ENCODE results near the gene ZNF787.

The ZNF787 gene

DNA sequence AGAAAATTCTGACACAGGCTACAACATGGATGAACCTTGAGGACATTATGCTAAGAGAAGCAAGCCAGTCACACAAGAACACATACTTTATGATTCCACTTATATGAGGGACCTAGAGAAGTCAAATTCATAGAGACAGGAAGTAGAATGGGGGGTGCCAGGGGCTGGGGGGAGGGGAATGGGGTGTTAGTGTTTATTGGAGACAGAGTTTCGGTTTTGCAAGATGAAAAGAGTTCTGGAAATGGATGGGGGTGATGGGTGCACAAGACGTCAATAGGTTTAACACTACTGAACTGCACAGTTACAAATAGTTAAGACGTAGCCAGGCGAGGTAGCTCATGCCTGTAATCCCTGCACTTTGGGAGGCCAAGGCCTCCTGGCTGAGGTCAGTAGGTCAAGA, 3.5 kb upstream of the ZNF787 start:
- DNase-seq: no peak
- no peak for ATAC-seq (ENCODE audit: insufficient read depth, low read depth)
- Histone ChIP-seq H3K27me3 (ENCODE audit: insufficient read depth, low read length, poor library complexity) (no peaks in the 10 kb centered on the region), H3K79me2 (ENCODE audit: insufficient read depth, low read length) (peaks cover 11% of the 10 kb centered on the region), H3K9ac (ENCODE audit: low read depth, low read length) (no peak overlapping the region), H2AFZ (ENCODE audit: low read depth, low read length) (no peak overlapping the region), H3K4me1 (ENCODE audit: insufficient read depth, low read length) (peaks cover 16% of the 10 kb centered on the region), H3K9me3 (ENCODE audit: insufficient read depth, low read length, severe bottlenecking) (no peaks in the 10 kb centered on the region), H3K4me2 (ENCODE audit: insufficient read depth, low read length) (no peak overlapping the region), H3K36me3 (ENCODE audit: insufficient read depth, low read length) (no peaks in the 10 kb centered on the region; the same call in 1 of the 2 replicates), H3K27ac (ENCODE audit: low read length) (no peak overlapping the region), H4K20me1 (ENCODE audit: insufficient read depth, low read length) (no peaks in the 10 kb centered on the region), H3K4me3 (ENCODE audit: low read depth in 1 of 2, low read length in 2 of 2) (no peak overlapping the region)
- TF ChIP-seq, protein P1, sequence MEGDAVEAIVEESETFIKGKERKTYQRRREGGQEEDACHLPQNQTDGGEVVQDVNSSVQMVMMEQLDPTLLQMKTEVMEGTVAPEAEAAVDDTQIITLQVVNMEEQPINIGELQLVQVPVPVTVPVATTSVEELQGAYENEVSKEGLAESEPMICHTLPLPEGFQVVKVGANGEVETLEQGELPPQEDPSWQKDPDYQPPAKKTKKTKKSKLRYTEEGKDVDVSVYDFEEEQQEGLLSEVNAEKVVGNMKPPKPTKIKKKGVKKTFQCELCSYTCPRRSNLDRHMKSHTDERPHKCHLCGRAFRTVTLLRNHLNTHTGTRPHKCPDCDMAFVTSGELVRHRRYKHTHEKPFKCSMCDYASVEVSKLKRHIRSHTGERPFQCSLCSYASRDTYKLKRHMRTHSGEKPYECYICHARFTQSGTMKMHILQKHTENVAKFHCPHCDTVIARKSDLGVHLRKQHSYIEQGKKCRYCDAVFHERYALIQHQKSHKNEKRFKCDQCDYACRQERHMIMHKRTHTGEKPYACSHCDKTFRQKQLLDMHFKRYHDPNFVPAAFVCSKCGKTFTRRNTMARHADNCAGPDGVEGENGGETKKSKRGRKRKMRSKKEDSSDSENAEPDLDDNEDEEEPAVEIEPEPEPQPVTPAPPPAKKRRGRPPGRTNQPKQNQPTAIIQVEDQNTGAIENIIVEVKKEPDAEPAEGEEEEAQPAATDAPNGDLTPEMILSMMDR (IDR thresholded peaks at IDR 0.05; ENCODE audit: borderline replicate concordance, extremely low read depth, low read length, poor library complexity, severe bottlenecking): no peak
- no peak for TF ChIP-seq EZH2 (IDR thresholded peaks at IDR 0.05; ENCODE audit: borderline replicate concordance, low read depth, low read length, severe bottlenecking)

GRCh38 chr19:56123266-56123891, 2.3 kb upstream of the ZNF787 start:
- Histone ChIP-seq H3K4me3 (ENCODE audit: low read depth in 1 of 2, low read length in 2 of 2) (no peak overlapping the region), H4K20me1 (ENCODE audit: insufficient read depth, low read length) (0 out of 2 replicates have a peak, but pooled peaks cover under 1% of the 10 kb centered on the region), H3K9me3 (ENCODE audit: insufficient read depth, low read length, severe bottlenecking) (no peaks in the 10 kb centered on the region), H3K4me1 (ENCODE audit: insufficient read depth, low read length) (peaks cover 26% of the 10 kb centered on the region), H3K79me2 (ENCODE audit: insufficient read depth, low read length) (peaks cover 23% of the 10 kb centered on the region), H3K9ac (ENCODE audit: low read depth, low read length) (no peak overlapping the region), H3K4me2 (ENCODE audit: insufficient read depth, low read length) (no peak overlapping the region), H3K36me3 (ENCODE audit: insufficient read depth, low read length) (no peaks in the 10 kb centered on the region; the same call in 1 of the 2 replicates), H3K27ac (ENCODE audit: low read length) (no peak overlapping the region), H2AFZ (ENCODE audit: low read depth, low read length) (peak overlapping the region; percentile 43; the same call in 1 of the 2 replicates), H3K27me3 (ENCODE audit: insufficient read depth, low read length, poor library complexity) (no peaks in the 10 kb centered on the region)
- TF ChIP-seq EZH2 (IDR thresholded peaks at IDR 0.05; ENCODE audit: borderline replicate concordance, low read depth, low read length, severe bottlenecking): no peak
- TF ChIP-seq, protein P1 (IDR thresholded peaks at IDR 0.05; ENCODE audit: borderline replicate concordance, extremely low read depth, low read length, poor library complexity, severe bottlenecking): no peak
- ATAC-seq (ENCODE audit: insufficient read depth, low read depth): no peak
- no peak for DNase-seq

GRCh38 chr19:56120371-56121179, 520 bp downstream of the ZNF787 start:
- H3K9me3 ChIP-seq (ENCODE audit: insufficient read depth, low read length, severe bottlenecking): no peaks in the 10 kb centered on the region
- peaks cover 24% of the 10 kb centered on the region; the same call in 1 of the 2 replicates for H4K20me1 ChIP-seq (ENCODE audit: insufficient read depth, low read length)
- peak overlapping the region; percentile 92 for H3K27ac ChIP-seq (ENCODE audit: low read length)
- ATAC-seq (ENCODE audit: insufficient read depth, low read depth) (peak; percentile 41), DNase-seq (peak; percentile 85)
- H3K27me3 ChIP-seq (ENCODE audit: insufficient read depth, low read length, poor library complexity): no peaks in the 10 kb centered on the region
- H3K9ac ChIP-seq (ENCODE audit: low read depth, low read length): peak overlapping the region; percentile 98
- peaks cover 50% of the 10 kb centered on the region for H3K79me2 ChIP-seq (ENCODE audit: insufficient read depth, low read length)
- H3K4me3 ChIP-seq (ENCODE audit: low read depth in 1 of 2, low read length in 2 of 2): peak overlapping the region; percentile 83 to 89
- H3K36me3 ChIP-seq (ENCODE audit: insufficient read depth, low read length): peaks cover 5% of the 10 kb centered on the region; the same call in 1 of the 2 replicates
- H3K4me1 ChIP-seq (ENCODE audit: insufficient read depth, low read length): peaks cover 28% of the 10 kb centered on the region
- TF ChIP-seq, protein P1 (IDR thresholded peaks at IDR 0.05; ENCODE audit: borderline replicate concordance, extremely low read depth, low read length, poor library complexity, severe bottlenecking): no peak
- no peak for TF ChIP-seq EZH2 (IDR thresholded peaks at IDR 0.05; ENCODE audit: borderline replicate concordance, low read depth, low read length, severe bottlenecking)
- H2AFZ ChIP-seq (ENCODE audit: low read depth, low read length): peak overlapping the region; percentile 89
- peak overlapping the region; percentile 91 for H3K4me2 ChIP-seq (ENCODE audit: insufficient read depth, low read length)
